Measurements from ENCODE around the gene SFXN3.

The SFXN3 gene

GRCh38 chr10:101031128-101031795 is at the start of gene SFXN3, which contains the start of gene PDZD7:
Gene SFXN3 (plus strand): TSS chr10:101031234. CDS start chr10:101034695, 3,461 bp downstream.
Gene PDZD7 (minus strand): TSS chr10:101031129. CDS start chr10:101030219, 910 bp downstream.
- DNase-seq = peak; percentile 27 to 90

GRCh38 chr10:100982916-100983830 is 47.9 kb upstream of the SFXN3 start:
- DNase-seq = no peak

GRCh38 chr10:100983868-100984671 is 47.0 kb upstream of the SFXN3 start:
- no peak for DNase-seq

GRCh38 chr10:100984672-100985177 is 46.3 kb upstream of the SFXN3 start:
- no peak for DNase-seq

GRCh38 chr10:100985336-100985735 is 45.7 kb upstream of the SFXN3 start:
- no peak for DNase-seq

GRCh38 chr10:100986623-100986951 is 44.4 kb upstream of the SFXN3 start:
- no peak for DNase-seq

- peak; percentile 49 to 84 for DNase-seq
Measured at GRCh38 chr10:100986952-100987684, 43.9 kb upstream of the SFXN3 start, which contains the start of the genes MRPL43 and TWNK. Gene MRPL43 (minus strand): TSS chr10:100987497. CDS start chr10:100987443, 54 bp downstream. Gene TWNK (plus strand): TSS chr10:100987543. CDS start chr10:100988211, 668 bp downstream.

GRCh38 chr10:100987685-100988049 is 43.4 kb upstream of the SFXN3 start:
- no peak for DNase-seq

GRCh38 chr10:100988166-100988565 is 42.9 kb upstream of the SFXN3 start:
- no peak for DNase-seq

GRCh38 chr10:100989088-100989487 is 41.9 kb upstream of the SFXN3 start:
- DNase-seq = no peak

- peak in 1 of 2 experiments; percentile 7 for DNase-seq
Measured at GRCh38 chr10:100993986-100994708, 36.9 kb upstream of the SFXN3 start.

- no peak for DNase-seq
Measured at GRCh38 chr10:100995181-100995580, 35.9 kb upstream of the SFXN3 start.

- DNase-seq = peak in 1 of 2 experiments; percentile 68
Measured at GRCh38 chr10:100996678-100997359, 34.2 kb upstream of the SFXN3 start.

GRCh38 chr10:100997360-100998182 is 33.5 kb upstream of the SFXN3 start:
- DNase-seq = peak in 1 of 2 experiments; percentile 79

GRCh38 chr10:100998183-100998990 is 32.6 kb upstream of the SFXN3 start:
- DNase-seq = peak; percentile 69 to 87

- DNase-seq = peak in 1 of 2 experiments; percentile 73
Measured at GRCh38 chr10:100998991-100999741, 31.9 kb upstream of the SFXN3 start.

- no peak for DNase-seq
Measured at GRCh38 chr10:100999742-101000126, 31.3 kb upstream of the SFXN3 start, which contains the start of gene LZTS2. Gene LZTS2 (plus strand): TSS chr10:100999808. CDS start chr10:101002539, 2,731 bp downstream.

Measured in NCI-H526 (cell line).